PFSK-1 (cell line): ENCODE data around the gene NSMCE1.

Source experiments
- FOXP2 ChIP-seq: optimal IDR thresholded peaks from 2 replicates; pipeline ENCODE3; 2011; ENCODE audit warnings: borderline replicate concordance, control low read depth, inconsistent platforms; ENCODE audit not compliant: insufficient read depth; ENCODE audit errors: extremely low read length, extremely low read depth
- POLR2AphosphoS5 ChIP-seq: IDR thresholded peaks from 2 replicates; pipeline ENCODE4 v1.6.1; 2012; ENCODE audit warnings: low read depth, mild to moderate bottlenecking, control low read depth, low read length, moderate library complexity
- SIN3A ChIP-seq: IDR thresholded peaks from 2 replicates; pipeline ENCODE4 v1.6.1; 2012; ENCODE audit warnings: mild to moderate bottlenecking, low read length, moderate library complexity, borderline replicate concordance; ENCODE audit not compliant: insufficient read depth
- TAF1 ChIP-seq: IDR thresholded peaks from 2 replicates; pipeline ENCODE4 v1.6.1; 2012; ENCODE audit warnings: low read length, control low read depth, borderline replicate concordance; ENCODE audit not compliant: insufficient read depth
- TF ChIP-seq, protein P1 (sequence below), 2 experiments: IDR thresholded peaks; 2 replicates each; pipeline versions ENCODE4 v1.6.1 to v1.8.0; 2011 to 2012; ENCODE audit warnings: low read depth in 2 of 2, low read length in 2 of 2, control low read depth in 1 of 2, inconsistent platforms in 1 of 2, mild to moderate bottlenecking in 1 of 2, moderate library complexity in 1 of 2; ENCODE audit not compliant: insufficient read depth in 1 of 2

The NSMCE1 gene

DNA sequence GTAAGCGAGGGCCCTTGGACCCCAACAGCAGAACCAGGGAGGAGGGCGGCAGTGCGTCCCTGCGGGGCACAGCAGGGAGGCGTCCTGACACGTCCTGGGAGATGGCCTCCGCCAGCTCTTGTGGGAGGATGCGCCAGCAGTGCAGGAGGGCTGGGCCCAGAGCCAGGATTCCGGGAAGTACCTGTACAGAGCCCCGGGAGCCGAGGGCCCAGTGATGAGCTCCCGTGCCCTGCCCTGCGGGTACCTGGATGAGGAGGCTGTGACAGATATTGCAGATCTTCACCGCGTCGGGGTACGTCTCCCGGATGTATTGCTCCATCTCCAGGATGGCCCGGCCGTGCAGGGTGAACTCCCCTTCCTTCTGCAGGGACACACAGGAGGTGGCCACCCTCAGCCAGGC, 42.1 kb downstream of the NSMCE1 start:
- TF ChIP-seq, protein P1, sequence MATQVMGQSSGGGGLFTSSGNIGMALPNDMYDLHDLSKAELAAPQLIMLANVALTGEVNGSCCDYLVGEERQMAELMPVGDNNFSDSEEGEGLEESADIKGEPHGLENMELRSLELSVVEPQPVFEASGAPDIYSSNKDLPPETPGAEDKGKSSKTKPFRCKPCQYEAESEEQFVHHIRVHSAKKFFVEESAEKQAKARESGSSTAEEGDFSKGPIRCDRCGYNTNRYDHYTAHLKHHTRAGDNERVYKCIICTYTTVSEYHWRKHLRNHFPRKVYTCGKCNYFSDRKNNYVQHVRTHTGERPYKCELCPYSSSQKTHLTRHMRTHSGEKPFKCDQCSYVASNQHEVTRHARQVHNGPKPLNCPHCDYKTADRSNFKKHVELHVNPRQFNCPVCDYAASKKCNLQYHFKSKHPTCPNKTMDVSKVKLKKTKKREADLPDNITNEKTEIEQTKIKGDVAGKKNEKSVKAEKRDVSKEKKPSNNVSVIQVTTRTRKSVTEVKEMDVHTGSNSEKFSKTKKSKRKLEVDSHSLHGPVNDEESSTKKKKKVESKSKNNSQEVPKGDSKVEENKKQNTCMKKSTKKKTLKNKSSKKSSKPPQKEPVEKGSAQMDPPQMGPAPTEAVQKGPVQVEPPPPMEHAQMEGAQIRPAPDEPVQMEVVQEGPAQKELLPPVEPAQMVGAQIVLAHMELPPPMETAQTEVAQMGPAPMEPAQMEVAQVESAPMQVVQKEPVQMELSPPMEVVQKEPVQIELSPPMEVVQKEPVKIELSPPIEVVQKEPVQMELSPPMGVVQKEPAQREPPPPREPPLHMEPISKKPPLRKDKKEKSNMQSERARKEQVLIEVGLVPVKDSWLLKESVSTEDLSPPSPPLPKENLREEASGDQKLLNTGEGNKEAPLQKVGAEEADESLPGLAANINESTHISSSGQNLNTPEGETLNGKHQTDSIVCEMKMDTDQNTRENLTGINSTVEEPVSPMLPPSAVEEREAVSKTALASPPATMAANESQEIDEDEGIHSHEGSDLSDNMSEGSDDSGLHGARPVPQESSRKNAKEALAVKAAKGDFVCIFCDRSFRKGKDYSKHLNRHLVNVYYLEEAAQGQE (IDR thresholded peaks at IDR 0.05; ENCODE audit: insufficient read depth in 1 of 2, low read depth in 2 of 2, low read length in 2 of 2) = no peak
- TF ChIP-seq FOXP2 (no peak), POLR2AphosphoS5 (no peak), TAF1 (no peak), SIN3A (no peak)

- TF ChIP-seq TAF1 = no peak
- TF ChIP-seq, protein P1 (IDR thresholded peaks at IDR 0.05; ENCODE audit: insufficient read depth in 1 of 2, low read depth in 2 of 2, low read length in 2 of 2) = no peak
- TF ChIP-seq SIN3A = no peak
- TF ChIP-seq FOXP2 = no peak
- TF ChIP-seq POLR2AphosphoS5 = no peak
Measured at GRCh38 chr16:27225536-27226360, 42.8 kb downstream of the NSMCE1 start.

GRCh38 chr16:27224741-27225300, 43.8 kb downstream of the NSMCE1 start:
- TF ChIP-seq, protein P1 (IDR thresholded peaks at IDR 0.05; ENCODE audit: insufficient read depth in 1 of 2, low read depth in 2 of 2, low read length in 2 of 2) = no peak
- TF ChIP-seq SIN3A (no peak), FOXP2 (no peak), POLR2AphosphoS5 (no peak), TAF1 (no peak)

GRCh38 chr16:27224271-27224737, 44.3 kb downstream of the NSMCE1 start:
- no peak for TF ChIP-seq TAF1
- TF ChIP-seq, protein P1 (IDR thresholded peaks at IDR 0.05; ENCODE audit: insufficient read depth in 1 of 2, low read depth in 2 of 2, low read length in 2 of 2) = no peak
- TF ChIP-seq POLR2AphosphoS5 = no peak
- TF ChIP-seq SIN3A = no peak
- TF ChIP-seq FOXP2 = no peak
